GM19395 (cell line): ENCODE measurements around the gene CFAP100.

Experiments used
- ATAC-seq: cut with Tn5 transposase; IDR thresholded peaks from one replicate; pipeline ENCODE4 v1.9.1; 2021; ENCODE audit warnings: mild to moderate bottlenecking, moderate library complexity; ENCODE audit not compliant: unreplicated experiment

The CFAP100 gene

DNA sequence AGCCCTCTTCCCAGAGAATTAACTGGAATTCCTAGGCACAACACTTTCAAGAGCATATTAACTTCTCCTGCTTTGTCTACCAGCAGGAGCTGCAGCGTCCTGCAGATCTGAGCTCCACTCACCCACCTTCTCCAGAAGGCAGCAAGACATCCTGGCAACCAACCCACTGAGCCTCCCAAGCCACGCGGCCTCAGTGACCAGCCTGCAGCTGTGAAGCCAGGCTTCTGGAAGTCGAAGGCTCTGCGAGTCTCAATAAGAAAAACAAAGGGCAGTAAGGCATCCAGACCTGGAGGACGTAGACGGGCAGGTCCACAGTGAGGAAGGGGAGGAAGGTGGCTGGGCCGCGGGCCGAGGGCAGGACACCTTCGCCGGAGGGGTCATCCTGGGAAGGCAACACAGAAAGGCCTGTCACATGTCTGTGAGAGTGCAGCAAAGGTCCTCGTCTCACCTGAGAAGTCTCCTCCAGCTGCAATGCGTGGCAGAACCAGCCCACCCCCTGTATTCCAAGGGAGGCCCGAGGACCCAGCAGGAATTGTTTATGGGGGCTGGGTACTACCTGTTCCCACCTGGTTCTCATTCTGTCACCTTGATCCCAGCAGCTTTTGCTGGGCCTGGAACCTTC is 44.7 kb downstream of the CFAP100 start:
- no peak for ATAC-seq

DNA sequence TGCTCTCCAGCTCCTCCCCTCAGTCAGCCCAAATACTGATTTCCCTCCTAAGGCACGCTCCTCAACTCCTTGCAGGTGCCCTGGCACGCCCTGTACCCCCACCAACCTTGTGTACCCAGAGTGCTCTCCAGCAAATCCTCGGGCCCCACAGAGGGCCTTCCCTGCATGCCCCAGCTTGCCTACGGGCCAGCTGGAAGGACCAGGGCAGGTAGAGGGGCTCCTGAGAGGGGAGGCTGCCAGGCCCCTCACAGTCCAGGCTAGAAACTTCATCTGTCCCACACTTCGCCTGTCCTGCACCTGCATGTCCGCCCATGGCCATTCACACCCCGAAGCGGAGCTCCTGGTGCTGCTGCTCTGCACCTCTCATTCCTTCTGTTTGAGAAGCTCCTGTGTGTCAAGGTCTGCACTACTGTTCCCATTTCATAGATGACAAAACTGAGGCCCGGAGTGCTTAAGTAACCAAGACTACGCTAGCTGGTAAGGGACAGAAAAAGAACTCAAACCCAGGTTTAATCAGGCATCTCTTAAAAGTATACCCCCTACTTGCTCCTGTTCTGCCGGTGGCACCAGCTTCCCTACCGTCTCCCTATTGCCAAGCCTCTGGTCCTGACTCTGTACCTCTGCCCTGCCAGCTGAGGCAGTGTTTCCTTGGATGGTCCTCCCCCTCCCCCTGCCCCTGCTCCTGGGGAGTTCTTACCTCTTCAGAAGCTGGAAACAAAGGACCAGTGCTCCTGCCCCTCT is 45.4 kb downstream of the CFAP100 start:
- ATAC-seq: no peak

DNA sequence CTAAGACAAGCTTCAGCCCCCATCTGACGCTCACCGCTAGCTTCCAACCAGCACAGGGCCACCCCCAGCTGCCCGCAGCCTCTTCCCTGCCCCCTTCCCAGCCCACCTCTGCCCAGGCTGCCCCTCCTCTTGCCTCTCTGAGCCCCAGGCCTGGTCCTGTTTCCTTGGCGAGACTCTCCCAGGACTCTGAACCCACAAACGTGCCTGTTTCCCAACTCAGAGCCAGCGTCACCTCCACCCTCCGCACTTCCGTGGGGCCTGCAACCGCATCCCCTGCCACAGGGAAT is 45.9 kb downstream of the CFAP100 start:
- no peak for ATAC-seq

DNA sequence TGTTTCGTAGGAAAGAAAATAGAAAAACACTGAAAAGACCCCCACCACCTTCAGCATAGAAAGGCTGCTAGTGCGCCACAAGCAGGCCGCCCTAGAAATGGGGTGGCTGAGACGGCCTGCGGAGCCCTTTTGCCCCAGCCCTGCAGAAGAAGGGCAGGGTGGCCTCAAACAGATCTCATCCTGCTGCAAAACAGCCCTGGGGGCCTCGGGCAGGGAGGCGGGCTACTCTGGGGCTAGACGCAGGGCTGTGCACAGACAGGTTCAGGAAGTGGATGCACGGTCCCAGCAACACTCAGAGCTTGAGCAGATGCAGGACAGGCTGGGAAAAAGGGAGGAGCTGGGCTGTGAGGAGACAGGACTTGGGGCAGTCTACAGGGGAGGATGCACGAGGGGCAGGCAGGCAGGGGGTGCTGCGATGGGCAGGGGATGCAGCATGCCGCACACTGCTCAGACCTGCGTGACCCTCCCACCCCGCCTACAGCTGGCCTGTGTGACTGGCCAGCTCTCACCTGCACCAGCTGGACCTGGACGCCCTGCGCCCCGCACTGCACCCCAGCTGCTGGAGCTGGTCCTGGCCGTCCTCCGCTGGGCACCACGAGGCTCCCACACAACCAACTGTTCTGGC is 46.7 kb downstream of the CFAP100 start:
- ATAC-seq: no peak

DNA sequence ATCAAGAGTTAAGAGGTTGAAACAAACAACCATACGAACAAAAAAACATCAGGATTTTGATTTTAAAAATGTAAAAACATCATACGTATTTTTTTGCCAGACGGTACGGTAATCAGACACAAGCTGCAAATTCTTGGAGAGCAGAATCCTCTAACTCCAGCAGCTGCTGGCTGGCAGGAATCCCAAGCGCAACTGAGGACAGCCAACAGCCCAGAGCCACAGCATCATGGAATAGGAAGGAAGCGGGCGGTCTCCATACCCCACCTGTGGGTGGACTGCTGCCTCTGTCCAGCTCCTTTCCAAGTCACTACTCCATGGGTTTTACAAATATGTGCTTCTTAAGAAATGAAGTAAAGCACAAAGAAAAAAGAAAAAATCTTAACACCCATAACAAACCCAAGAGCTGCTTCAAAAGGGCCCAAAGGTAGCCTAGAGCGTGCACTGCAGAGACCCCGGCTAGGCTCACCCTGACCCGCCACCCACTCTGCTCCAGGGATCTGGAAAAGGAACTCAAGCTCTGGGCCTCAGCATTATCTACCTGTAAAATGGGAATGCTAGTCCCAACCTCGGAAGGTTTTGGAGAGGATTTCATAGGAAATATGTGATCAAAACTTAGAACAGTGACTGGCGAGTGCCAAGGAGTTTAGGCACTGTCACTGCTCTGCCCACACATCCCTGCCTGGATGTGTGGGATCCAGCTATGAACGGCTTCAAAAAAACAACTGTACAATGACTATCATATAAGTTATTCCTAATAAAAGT is 47.6 kb downstream of the CFAP100 start:
- no peak for ATAC-seq

DNA sequence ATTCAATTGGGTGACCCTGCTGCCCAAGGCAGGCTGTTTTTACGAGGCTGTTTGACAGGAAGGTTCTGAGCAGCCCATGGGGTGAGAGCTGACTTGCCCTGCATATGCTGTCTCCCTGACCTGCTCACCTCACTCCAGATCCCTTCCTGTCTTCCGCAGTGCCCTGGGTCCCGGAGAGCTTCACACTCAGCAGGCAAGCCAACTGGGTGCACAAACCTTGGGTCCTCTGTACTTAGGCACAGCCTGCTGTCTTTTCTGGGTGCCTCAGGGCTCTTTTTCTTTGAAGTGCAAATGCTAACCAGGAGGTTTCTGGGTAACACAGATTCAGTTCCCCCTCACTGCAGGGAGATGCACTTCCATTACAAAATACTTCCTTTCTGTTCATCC is 48.1 kb downstream of the CFAP100 start:
- no peak for ATAC-seq

DNA sequence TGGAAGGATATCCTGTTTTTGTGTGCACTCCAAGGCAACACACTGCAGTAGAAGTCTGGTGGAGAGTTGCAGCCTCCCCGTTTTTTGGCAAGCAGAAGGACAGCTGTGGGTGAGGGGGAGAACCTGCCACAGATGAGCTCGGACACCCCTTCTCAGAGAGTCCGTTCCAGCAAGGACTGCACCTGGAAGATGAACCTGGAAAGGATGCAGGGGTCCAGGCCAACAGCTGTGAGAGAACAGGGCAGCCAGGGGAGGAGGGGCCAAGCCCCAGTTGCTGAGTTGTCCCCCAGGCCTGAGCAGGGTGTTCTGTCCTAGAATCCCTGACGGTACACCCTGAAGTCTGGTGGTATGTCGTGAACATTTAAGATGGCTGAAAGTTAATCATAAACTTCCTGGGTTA is 50.8 kb downstream of the CFAP100 start:
- no peak for ATAC-seq

DNA sequence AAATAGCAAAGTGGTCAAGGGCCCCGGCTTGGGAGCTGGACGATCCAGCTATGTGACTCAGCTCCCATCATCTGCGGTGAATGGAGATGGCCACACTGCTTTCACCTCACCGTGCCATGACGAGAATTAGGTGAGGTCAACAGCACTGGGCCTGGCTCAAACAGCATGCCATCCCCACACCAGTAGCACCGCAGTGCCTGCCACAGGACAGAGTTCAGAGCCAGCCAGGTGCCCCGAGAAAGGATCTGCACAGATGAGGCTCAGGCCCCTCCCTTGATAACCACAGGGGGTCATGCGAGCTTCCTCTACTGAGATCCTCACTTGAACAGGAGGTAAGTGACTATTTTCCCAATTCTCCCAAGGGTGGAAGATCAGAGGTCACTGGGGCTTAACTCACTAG is 51.6 kb downstream of the CFAP100 start:
- no peak for ATAC-seq

DNA sequence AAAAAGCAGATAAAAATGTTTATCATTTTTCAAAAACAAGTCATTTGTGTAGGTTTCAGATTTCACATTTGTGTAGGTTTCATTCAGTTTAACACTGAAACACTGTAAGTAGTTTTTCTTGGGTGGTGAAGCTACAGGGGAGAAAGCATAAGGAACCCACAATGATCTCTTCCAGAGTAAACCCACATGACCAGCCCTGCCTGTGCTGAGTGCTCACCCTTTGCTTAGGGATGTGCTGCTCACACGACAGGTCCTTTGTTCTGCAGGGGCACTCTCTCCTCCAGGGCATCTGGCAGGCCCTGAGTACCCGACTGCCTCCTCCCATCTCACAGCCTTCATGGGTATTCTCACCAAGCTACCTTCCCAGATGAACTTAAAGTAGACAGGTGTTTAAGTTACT is 52.1 kb downstream of the CFAP100 start:
- no peak for ATAC-seq

DNA sequence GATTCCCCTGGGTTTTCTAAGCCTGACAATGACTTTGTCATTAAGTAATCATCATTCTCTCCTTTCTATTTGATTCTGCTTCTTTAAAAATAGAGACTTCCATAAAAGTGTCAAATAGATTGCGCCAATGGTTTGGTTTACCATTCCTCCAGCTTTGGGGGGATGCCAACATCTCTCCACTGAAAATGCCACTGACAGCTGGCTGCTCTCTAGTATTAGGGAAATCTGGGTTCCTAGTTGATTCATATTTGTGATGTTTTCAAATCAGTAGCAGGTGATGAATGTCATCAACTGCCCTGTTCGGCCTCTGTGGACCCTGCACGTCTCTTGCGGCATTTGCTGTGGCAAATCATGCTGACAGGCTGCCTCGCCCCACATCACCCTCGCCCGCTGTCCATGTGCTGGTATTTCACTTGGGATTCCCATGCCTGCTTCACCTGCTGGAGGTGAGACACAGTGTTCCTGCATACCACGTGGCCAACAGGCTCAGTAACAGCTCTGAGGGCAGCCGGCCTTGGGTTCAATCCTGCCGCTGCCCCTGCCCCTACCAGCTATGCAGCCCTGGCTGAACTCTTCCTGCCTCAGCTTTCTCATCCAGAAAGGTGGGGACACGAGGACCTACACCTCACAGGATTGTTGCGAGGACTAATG is 52.9 kb downstream of the CFAP100 start:
- no peak for ATAC-seq

DNA sequence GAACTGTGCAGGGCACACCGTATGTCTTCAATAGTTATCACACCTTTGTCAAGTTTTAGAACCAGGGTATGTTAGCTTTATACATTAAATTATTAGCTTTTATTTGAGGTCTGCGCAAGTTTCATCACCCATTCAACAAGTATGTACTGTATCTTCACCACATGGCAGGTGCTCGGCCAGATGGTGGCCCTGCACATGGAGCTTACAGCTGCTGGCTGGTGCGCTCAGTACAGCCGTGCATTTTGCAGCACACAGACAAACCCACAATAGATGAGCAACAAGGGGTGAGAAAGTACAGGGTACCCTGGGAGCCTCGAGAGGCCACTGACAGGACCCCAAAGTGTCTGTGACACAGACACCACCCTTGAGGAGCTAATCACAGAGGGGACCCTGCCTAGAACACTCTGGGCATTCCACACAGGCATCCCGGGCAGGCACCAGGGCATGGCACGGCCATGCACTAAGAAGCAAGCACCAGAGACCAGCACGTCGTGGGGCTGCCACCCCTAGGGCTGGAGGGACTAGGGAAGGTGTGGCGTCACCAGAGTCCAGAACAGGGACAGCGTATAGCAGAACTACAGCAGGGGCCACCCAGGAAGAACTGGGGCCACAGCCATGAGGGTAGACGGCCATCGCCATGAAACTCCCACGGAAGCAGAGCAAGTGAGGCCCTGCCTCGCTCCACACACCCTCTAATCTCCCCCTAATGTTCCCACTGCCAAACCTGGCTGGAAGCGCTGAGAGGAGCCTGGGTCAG is 53.6 kb downstream of the CFAP100 start:
- ATAC-seq: no peak

DNA sequence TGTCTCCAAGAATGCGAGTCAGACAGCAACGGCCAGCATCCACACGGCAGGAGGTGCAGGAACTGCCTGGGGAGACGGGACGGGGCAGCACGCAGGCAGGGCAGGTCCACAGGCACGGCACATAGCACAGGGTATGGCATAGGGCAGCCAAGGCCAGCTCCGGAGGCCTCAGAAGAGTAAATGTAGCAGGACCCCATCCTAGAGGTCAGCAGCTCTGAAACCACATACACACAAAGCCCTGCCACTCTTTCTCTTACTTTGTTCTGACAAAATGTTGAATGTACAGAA is 54.1 kb downstream of the CFAP100 start:
- ATAC-seq: no peak

DNA sequence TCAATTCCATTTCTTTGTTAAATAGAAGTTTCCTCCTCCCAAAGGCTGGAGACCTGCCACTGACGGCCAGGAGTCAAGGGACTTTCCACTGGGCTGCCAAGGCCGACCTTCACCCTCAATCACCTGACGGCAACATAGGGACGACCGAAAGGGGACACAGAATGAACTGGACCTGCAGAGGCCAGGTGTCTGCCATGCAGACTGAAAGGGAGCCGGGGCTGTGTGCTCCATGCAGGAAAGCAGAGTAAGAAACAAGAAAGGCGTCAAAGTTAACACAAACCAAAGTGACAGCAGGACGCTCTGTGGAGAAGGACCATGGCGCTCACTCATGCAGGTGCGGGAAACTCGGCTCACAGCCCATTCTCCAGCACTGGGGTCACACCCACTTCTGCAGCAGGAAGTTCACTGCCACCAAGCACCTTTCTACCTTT is 54.9 kb downstream of the CFAP100 start:
- ATAC-seq: no peak

DNA sequence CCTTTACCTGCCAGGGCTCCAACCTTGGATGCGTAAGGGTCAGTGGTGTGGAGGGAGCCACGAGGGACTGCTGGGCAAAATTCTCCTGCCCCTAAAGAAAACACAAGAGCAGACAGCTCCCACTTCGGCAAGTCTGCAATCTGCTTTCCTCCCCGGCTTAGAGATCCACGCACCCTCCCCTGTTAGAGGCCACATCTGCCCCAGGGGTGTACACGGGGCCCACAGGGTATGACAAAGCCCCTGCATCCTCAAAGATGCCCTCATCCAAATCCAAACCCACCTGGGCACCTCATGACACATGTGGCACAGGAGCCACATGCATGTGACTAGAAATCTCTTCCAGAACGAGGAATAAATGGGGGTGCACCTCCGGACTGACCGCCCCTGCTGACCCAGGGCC is 55.5 kb downstream of the CFAP100 start:
- ATAC-seq: no peak

DNA sequence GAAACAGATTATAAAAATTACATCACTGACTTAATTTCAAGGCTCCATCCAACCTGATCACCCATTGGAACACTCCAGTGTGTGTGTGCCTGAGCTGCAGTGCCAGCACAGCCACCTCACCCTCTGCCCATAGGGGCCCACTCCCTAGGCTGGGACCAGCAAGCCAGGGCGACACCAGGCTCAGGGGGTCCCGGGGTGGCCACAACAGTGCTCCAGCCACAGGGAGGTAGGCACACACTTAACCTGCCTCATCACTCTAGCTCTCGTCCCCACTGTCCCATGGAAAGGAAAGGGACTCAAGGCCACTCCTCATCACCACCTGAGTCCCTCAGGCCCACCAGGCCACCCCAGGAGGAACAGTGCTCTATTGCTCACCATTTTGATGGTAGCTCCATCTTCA is 56.0 kb downstream of the CFAP100 start:
- ATAC-seq: no peak

DNA sequence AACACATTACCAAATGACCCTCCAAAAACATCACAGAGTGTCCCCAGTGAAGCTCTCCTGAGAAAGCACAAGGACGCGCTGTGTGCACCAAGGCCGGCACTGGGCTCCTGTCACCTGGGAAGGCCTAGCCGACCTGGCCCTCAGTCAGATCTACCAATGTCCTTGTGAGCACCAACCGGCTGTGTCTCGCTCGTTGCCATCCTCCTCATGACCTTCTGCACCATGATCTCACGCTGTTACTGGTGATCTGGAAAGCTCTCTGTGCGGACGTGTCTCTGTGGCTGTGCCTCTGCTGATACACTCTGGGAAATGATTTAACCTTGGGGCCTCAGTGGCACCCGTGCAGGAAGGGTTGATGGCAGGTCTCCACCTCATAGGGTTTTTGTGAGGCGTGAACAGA is 56.8 kb downstream of the CFAP100 start:
- ATAC-seq: no peak

DNA sequence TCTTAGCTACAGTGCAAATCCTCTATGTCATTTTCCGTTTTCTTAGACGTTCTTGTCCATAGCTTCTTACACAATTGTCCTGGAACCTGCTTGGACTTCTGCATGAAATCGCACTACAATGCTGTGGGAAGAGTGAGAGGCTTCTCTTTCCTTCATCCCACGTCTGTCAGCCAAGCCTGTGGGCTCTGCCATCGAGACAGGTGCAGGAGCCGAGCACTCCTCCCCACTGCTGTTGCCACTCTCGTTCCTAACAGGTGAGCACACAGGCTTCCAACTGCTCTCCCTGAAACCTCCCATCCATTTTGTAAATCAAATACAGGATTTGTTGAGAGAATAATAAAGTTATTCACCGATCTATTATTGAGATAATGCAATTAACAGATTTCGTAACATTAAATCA is 57.5 kb downstream of the CFAP100 start:
- no peak for ATAC-seq

DNA sequence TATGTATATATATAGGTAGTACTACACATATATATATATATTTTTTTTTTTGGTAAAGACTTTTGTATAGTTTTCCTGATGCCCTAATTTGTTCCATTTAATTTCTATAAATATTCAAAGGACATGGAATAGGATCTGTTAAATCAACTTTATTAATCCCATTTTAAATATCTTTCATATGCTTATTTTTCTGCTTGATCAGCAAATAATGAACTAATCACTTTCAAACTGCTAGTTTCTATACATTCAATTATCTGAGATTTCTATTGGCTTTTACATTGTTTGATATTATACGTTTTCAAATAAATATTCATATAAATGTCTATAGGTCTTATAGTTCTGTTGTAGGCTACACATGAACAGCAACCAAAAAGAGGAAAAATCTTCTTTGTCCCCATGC is 59.3 kb downstream of the CFAP100 start:
- no peak for ATAC-seq

DNA sequence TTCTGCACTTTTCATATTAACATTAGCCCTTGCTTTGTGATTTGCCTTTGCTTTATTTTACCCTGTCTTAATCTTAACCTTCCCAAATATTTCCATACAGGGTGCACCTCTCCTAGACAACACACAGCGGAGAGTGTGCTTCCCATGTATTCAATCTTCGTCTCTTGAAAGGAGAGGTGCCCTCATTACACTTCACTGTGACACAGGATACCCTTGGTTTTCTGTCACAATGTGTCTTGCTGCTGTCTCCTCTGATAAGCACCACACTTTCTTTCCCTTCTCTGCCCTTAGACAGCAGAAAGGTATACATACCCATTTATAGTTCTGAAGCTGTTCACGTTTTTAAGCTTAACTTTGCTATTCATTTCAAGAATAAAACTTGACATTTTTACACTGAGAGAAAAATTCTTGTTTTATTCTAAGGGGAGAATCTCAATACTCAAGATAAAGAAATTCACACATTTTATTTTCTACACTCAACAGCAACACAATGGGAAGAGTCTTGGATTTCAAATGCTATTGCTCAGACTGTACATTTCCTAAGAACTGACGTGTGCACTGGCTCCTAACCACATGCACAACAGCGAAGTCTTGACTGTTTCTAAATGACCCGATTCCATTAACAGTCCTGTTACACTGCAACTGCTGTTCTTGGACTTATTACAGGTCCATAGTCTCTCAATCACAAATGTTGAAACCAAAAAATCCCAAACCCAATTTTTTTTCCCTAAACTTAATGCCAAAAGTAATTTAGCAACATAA is 59.9 kb downstream of the CFAP100 start:
- ATAC-seq: no peak

DNA sequence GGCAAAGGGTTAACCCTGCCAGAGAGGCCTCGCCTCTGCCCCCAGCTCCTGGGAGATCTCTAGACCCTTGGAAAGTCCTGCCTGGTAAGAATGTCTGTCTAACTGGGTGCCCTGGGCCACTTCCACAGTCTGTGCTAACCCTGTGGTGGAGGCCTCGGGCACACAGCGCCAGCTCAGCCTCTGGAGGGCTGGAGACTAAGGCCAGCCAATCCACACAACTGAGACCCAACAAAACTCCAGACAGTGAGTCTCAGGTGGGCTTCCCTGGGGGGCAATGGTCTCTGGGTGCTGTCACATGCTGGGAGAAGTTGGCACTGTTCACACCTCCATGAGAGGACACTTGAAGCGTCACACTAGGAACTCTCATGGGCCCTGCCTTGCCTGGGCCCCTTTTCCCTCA is 61.5 kb downstream of the CFAP100 start:
- no peak for ATAC-seq
